ENCODE measurements around the gene ICAM4. TPM values are rescaled to one million over a fixed set of nuclear protein-coding genes. Genes with fewer than 3 reads are reported as not detected.
A peak's percentile ranks its signal among the peaks of the same experiment; 100 is the strongest.

Gene ICAM4
- polyA plus RNA-seq, 1 donor from 2014 or later, result not detected

DNA sequence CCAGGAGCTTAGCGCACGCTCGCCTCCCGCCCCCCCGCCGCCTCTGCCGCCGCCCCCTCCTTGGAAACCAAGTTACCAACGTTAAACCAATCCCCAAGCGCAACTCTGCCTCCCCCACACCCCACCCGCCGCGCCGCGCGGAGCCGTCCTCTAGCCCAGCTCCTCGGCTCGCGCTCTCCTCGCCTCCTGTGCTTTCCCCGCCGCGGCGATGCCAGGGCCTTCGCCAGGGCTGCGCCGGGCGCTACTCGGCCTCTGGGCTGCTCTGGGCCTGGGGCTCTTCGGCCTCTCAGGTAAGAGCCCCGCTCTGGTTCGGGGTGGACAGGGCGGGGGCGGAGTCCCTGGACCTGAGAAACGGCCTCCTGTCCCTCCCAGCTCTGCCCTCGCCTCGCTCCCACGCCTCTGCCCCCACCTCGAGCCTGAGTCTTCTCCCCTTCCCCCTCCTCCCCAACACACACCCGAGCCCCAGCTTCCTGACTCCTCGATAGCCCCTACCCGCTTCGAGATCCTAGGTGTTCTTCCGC is 3.1 kb downstream of the ICAM4 start, which contains the start of gene ICAM5:
Gene ICAM5, plus strand, starts transcription at position 117 of the 521 bp plus-strand sequence. Its CDS starts 92 bp downstream, at position 209.
- Histone ChIP-seq H4K20me1 (ENCODE audit: insufficient read depth) (no peaks in the 10 kb centered on the region), H2AFZ (ENCODE audit: low read depth, low read length) (peak within 1 kb of the TSS; percentile 8), H3F3A (ENCODE audit: insufficient read depth, low read length, poor library complexity, severe bottlenecking) (no peaks in the 10 kb centered on the region), H3K27me3 (ENCODE audit: insufficient read depth, low read depth, low read length) (peaks cover 97% of the 10 kb centered on the region), H3K79me2 (replicated peaks; ENCODE audit: insufficient read depth, low read length) (no peaks in the 10 kb centered on the region), H3K9me3 (ENCODE audit: low read length) (no peaks in the 10 kb centered on the region), H3K4me2 (ENCODE audit: low read length) (peak within 1 kb of the TSS; percentile 52), H3K4me3 (ENCODE audit: low read length) (peak within 1 kb of the TSS; percentile 66), H3K36me3 (ENCODE audit: insufficient read depth, low read length) (no peaks in the 10 kb centered on the region), H3K9ac (ENCODE audit: low read length) (peak within 1 kb of the TSS; percentile 36), H3K27ac (ENCODE audit: low read length) (no peak within 1 kb of the TSS), H3K9me2 (ENCODE audit: insufficient read depth, low read length) (no peaks in the 10 kb centered on the region)
- TF ChIP-seq, protein P1, sequence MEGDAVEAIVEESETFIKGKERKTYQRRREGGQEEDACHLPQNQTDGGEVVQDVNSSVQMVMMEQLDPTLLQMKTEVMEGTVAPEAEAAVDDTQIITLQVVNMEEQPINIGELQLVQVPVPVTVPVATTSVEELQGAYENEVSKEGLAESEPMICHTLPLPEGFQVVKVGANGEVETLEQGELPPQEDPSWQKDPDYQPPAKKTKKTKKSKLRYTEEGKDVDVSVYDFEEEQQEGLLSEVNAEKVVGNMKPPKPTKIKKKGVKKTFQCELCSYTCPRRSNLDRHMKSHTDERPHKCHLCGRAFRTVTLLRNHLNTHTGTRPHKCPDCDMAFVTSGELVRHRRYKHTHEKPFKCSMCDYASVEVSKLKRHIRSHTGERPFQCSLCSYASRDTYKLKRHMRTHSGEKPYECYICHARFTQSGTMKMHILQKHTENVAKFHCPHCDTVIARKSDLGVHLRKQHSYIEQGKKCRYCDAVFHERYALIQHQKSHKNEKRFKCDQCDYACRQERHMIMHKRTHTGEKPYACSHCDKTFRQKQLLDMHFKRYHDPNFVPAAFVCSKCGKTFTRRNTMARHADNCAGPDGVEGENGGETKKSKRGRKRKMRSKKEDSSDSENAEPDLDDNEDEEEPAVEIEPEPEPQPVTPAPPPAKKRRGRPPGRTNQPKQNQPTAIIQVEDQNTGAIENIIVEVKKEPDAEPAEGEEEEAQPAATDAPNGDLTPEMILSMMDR (IDR thresholded peaks at IDR 0.05; ENCODE audit: poor library complexity, severe bottlenecking), result no peak
- TF ChIP-seq EZH2 (IDR thresholded peaks at IDR 0.05; ENCODE audit: borderline replicate concordance, insufficient read depth, low read length, poor library complexity, severe bottlenecking), result peak; percentile 28

DNA sequence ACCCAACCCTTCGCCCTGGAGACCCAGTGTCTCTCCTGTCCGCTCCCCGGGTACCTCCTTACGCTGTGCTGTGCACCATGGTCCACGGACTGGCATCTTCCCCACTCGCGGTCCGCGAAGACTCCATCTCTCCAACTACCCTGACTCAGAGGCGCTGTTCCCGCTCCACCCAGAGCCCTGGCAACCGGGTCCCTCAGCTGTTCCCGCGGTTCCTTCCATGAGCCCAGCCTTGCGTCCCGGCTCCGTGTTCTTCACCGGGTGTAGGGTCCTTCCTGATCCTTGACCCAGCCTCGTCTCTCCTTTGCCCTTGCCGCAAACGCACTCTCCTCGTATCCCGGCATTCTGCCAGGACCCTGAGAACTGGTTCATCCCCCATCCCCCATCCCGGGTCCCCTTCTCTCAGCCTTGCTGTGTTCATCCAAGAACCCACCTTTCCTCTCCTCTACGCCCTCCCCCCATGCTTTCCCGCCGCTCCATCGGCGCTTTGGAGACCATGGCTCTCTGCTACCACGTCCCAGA is 3.7 kb downstream of the ICAM4 start:
- no peak for TF ChIP-seq SMC3 (conservative IDR thresholded peaks at IDR 0.05; ENCODE audit: poor library complexity)
- no peak for TF ChIP-seq EZH2 (IDR thresholded peaks at IDR 0.05; ENCODE audit: borderline replicate concordance, insufficient read depth, low read length, poor library complexity, severe bottlenecking)
- TF ChIP-seq POLR2AphosphoS5 (IDR thresholded peaks at IDR 0.05), result no peak
- TF ChIP-seq MXI1 (conservative IDR thresholded peaks at IDR 0.05; ENCODE audit: poor library complexity, severe bottlenecking), result no peak
- TF ChIP-seq, protein P2, sequence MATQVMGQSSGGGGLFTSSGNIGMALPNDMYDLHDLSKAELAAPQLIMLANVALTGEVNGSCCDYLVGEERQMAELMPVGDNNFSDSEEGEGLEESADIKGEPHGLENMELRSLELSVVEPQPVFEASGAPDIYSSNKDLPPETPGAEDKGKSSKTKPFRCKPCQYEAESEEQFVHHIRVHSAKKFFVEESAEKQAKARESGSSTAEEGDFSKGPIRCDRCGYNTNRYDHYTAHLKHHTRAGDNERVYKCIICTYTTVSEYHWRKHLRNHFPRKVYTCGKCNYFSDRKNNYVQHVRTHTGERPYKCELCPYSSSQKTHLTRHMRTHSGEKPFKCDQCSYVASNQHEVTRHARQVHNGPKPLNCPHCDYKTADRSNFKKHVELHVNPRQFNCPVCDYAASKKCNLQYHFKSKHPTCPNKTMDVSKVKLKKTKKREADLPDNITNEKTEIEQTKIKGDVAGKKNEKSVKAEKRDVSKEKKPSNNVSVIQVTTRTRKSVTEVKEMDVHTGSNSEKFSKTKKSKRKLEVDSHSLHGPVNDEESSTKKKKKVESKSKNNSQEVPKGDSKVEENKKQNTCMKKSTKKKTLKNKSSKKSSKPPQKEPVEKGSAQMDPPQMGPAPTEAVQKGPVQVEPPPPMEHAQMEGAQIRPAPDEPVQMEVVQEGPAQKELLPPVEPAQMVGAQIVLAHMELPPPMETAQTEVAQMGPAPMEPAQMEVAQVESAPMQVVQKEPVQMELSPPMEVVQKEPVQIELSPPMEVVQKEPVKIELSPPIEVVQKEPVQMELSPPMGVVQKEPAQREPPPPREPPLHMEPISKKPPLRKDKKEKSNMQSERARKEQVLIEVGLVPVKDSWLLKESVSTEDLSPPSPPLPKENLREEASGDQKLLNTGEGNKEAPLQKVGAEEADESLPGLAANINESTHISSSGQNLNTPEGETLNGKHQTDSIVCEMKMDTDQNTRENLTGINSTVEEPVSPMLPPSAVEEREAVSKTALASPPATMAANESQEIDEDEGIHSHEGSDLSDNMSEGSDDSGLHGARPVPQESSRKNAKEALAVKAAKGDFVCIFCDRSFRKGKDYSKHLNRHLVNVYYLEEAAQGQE (IDR thresholded peaks at IDR 0.05; ENCODE audit: borderline replicate concordance), result no peak
- TF ChIP-seq RAD21 (conservative IDR thresholded peaks at IDR 0.05), result no peak
- TF ChIP-seq TAF1 (IDR thresholded peaks at IDR 0.05; ENCODE audit: low read depth), result no peak
- Histone ChIP-seq H3K27me3 (ENCODE audit: insufficient read depth, low read depth, low read length) (peaks cover 100% of the 10 kb centered on the region), H2AFZ (ENCODE audit: low read depth, low read length) (peak overlapping the region; percentile 8), H3K79me2 (replicated peaks; ENCODE audit: insufficient read depth, low read length) (no peaks in the 10 kb centered on the region), H3K9me3 (ENCODE audit: low read length) (no peaks in the 10 kb centered on the region), H4K20me1 (ENCODE audit: insufficient read depth) (no peaks in the 10 kb centered on the region), H3K9ac (ENCODE audit: low read length) (peak overlapping the region; percentile 36), H3K4me2 (ENCODE audit: low read length) (peak overlapping the region; percentile 19), H3K9me2 (ENCODE audit: insufficient read depth, low read length) (no peaks in the 10 kb centered on the region), H3K27ac (ENCODE audit: low read length) (no peak overlapping the region), H3K4me3 (ENCODE audit: low read length) (peak overlapping the region; percentile 66), H3K36me3 (ENCODE audit: insufficient read depth, low read length) (no peaks in the 10 kb centered on the region), H3F3A (ENCODE audit: insufficient read depth, low read length, poor library complexity, severe bottlenecking) (no peaks in the 10 kb centered on the region)

Data from neural cell (in vitro differentiated cells).